IMR-90 (cell line): Measurements from ENCODE around the gene ASPHD2. TPM values are rescaled to one million over a fixed set of nuclear protein-coding genes. Genes with fewer than 3 reads are reported as not detected.

Source experiments
- ATAC-seq: fragments of 200-7000 bp; cut with Tn5 transposase; 2 replicates; pipeline ENCODE4 v1.9.1; 2020; ENCODE audit warnings: low read depth, mild to moderate bottlenecking, moderate library complexity
- BruUV-seq: library from RNA; stranded (reverse); fragments of 400-500 nt; replicated peaks from 2 replicates; lab custom pipeline; 2021; lab: Mats Ljungman, UMichigan
- CTCF ChIA-PET: fragments of 300-600 bp; formaldehyde crosslinking; extraction: SDS; loops from one replicate; lab custom pipeline; 2021; ENCODE audit warnings: antibody characterized with exemption; lab: Yijun Ruan, JAX
- POLR2A ChIA-PET: fragments of 300-600 bp; sonication (Branson Sonifier 250); formaldehyde crosslinking; loops from one replicate; lab custom pipeline; 2022; ENCODE audit warnings: antibody characterized with exemption; ENCODE audit not compliant: unreplicated experiment; lab: Charles Lee
- DNase-seq: peaks from one replicate; pipeline ENCODE4 v3.0.0; 2013
- H2AFZ ChIP-seq: replicated peaks from 2 replicates; pipeline ENCODE3; 2013; ENCODE audit warnings: low read length, mild to moderate bottlenecking; ENCODE audit not compliant: poor library complexity
- H2AK5ac ChIP-seq: 2 replicates; pipeline ENCODE4 v1.6.1; 2013; ENCODE audit warnings: low read depth, low read length, inconsistent platforms
- H2AK9ac ChIP-seq: replicated peaks from 2 replicates; pipeline ENCODE3; 2013; ENCODE audit warnings: mild to moderate bottlenecking, low read depth, low read length, moderate library complexity; ENCODE audit not compliant: poor library complexity
- H2BK120ac ChIP-seq: 2 replicates; pipeline ENCODE4 v1.6.1; 2013; ENCODE audit warnings: low read depth, low read length, inconsistent platforms
- H2BK15ac ChIP-seq: 3 replicates; pipeline ENCODE4 v1.6.1; 2013; ENCODE audit warnings: low read depth, low read length, inconsistent platforms
- H2BK20ac ChIP-seq: 2 replicates; pipeline ENCODE4 v1.6.1; 2013; ENCODE audit warnings: low read depth, mild to moderate bottlenecking, inconsistent platforms, low read length, moderate library complexity
- H2BK5ac ChIP-seq: 2 replicates; pipeline ENCODE4 v1.6.1; 2013; ENCODE audit warnings: mild to moderate bottlenecking, low read depth, low read length, inconsistent platforms; ENCODE audit not compliant: poor library complexity, severe bottlenecking
- H3K14ac ChIP-seq: replicated peaks from 2 replicates; pipeline ENCODE4 v1.6.1; 2013; ENCODE audit warnings: low read depth, low read length, inconsistent platforms
- H3K18ac ChIP-seq: 2 replicates; pipeline ENCODE4 v1.6.1; 2013; ENCODE audit warnings: low read depth, low read length, control low read depth
- H3K23ac ChIP-seq: 2 replicates; pipeline ENCODE4 v1.6.1; 2013; ENCODE audit warnings: low read depth, low read length, inconsistent platforms
- H3K27ac ChIP-seq: 2 replicates; pipeline ENCODE4 v1.5.1; 2013; ENCODE audit warnings: mild to moderate bottlenecking, control low read depth, low read length; ENCODE audit not compliant: insufficient read depth
- H3K27me3 ChIP-seq: 2 replicates; pipeline ENCODE4 v1.6.1; 2013; ENCODE audit warnings: low read length; ENCODE audit not compliant: control insufficient read depth, insufficient read depth
- H3K36me3 ChIP-seq: 2 replicates; pipeline ENCODE4 v1.6.1; 2013; ENCODE audit warnings: low read length, mixed read lengths; ENCODE audit not compliant: control insufficient read depth, insufficient read depth
- H3K4ac ChIP-seq: 2 replicates; pipeline ENCODE4 v1.6.1; 2013; ENCODE audit warnings: low read depth, low read length, inconsistent platforms
- H3K4me1 ChIP-seq: 2 replicates; pipeline ENCODE4 v1.6.1; 2013; ENCODE audit warnings: low read length, mixed read lengths; ENCODE audit not compliant: control insufficient read depth, insufficient read depth
- H3K4me2 ChIP-seq: 2 replicates; pipeline ENCODE4 v1.6.1; 2013; ENCODE audit warnings: low read depth, mild to moderate bottlenecking, control low read depth, low read length, moderate library complexity
- H3K4me3 ChIP-seq: 2 replicates; pipeline ENCODE4 v1.5.1; 2013; ENCODE audit warnings: low read depth, mild to moderate bottlenecking, control low read depth, low read length, moderate library complexity; ENCODE audit not compliant: insufficient read depth
- H3K56ac ChIP-seq: 2 replicates; pipeline ENCODE4 v1.6.1; 2013; ENCODE audit warnings: low read length, inconsistent platforms; ENCODE audit not compliant: insufficient read depth; ENCODE audit errors: extremely low read depth
- H3K79me1 ChIP-seq, 2 experiments: 2 replicates each; pipeline ENCODE4 v1.6.1; 2013; ENCODE audit warnings: low read length in 2 of 2, inconsistent platforms in 1 of 2, low read depth in 1 of 2
- H3K9ac ChIP-seq: 2 replicates; pipeline ENCODE4 v1.6.1; 2013; ENCODE audit warnings: low read depth, low read length, control low read depth
- H3K9me1 ChIP-seq: 2 replicates; pipeline ENCODE4 v1.6.1; 2013; ENCODE audit warnings: low read length, inconsistent platforms; ENCODE audit not compliant: insufficient read depth
- H3K9me3 ChIP-seq: 2 replicates; pipeline ENCODE4 v1.6.1; 2013; ENCODE audit warnings: low read length; ENCODE audit not compliant: control insufficient read depth, insufficient read depth
- H4K20me1 ChIP-seq: 2 replicates; pipeline ENCODE4 v1.6.1; 2013; ENCODE audit warnings: low read length, inconsistent platforms; ENCODE audit not compliant: insufficient read depth
- H4K5ac ChIP-seq: 2 replicates; pipeline ENCODE4 v1.6.1; 2013; ENCODE audit warnings: mild to moderate bottlenecking, low read depth, low read length, control low read depth
- H4K8ac ChIP-seq, 2 experiments: 2 replicates each; pipeline ENCODE4 v1.6.1; 2013; ENCODE audit warnings: low read depth in 2 of 2, low read length in 2 of 2, control low read depth in 1 of 2, inconsistent platforms in 1 of 2
- H4K91ac ChIP-seq: 2 replicates; pipeline ENCODE4 v1.6.1; 2013; ENCODE audit warnings: low read depth, low read length, inconsistent platforms; ENCODE audit not compliant: insufficient read depth
- BHLHE40 ChIP-seq: fragments of 150-350 bp; IDR thresholded peaks from 2 replicates; pipeline ENCODE4 v1.6.1; 2016; ENCODE audit warnings: mild to moderate bottlenecking, low read depth, low read length
- CEBPB ChIP-seq: IDR thresholded peaks from 2 replicates; pipeline ENCODE4 v1.6.1; 2012; ENCODE audit warnings: low read depth, low read length, improper control_type of control experiment
- CHD1 ChIP-seq: IDR thresholded peaks from 2 replicates; pipeline ENCODE4 v1.6.1; 2012; ENCODE audit warnings: low read depth, low read length, improper control_type of control experiment
- POLR2A ChIP-seq: IDR thresholded peaks from 2 replicates; pipeline ENCODE4 v1.6.1; 2012; ENCODE audit warnings: mild to moderate bottlenecking, low read depth, low read length
- RAD21 ChIP-seq: IDR thresholded peaks from 2 replicates; pipeline ENCODE4 v1.6.1; 2012; ENCODE audit warnings: low read length, improper control_type of control experiment
- RCOR1 ChIP-seq: IDR thresholded peaks from 2 replicates; pipeline ENCODE4 v1.6.1; 2012; ENCODE audit warnings: mild to moderate bottlenecking, low read length, improper control_type of control experiment; ENCODE audit not compliant: insufficient replicate concordance
- WGBS, 2 experiments: methylation state at CpG; one replicate each; pipeline versions ENCODE4 v1.1.5 to v1.1.7; 2013; ENCODE audit warnings: missing lambda C conversion rate in 2 of 2; ENCODE audit not compliant: insufficient read length in 1 of 2; ENCODE audit errors: extremely low coverage in 2 of 2; 5-methylcytosine and 5-hydroxymethylcytosine counted together
- dilution Hi-C: fragments of 300-500 bp; cut with HindIII; formaldehyde crosslinking; loops from one replicate; pipeline ENCODE4 v1.14.3; 2018; ENCODE audit warnings: low sequenced_read_pairs; ENCODE audit not compliant: unreplicated experiment
- in situ Hi-C: fragments of 300-500 bp; cut with MboI; formaldehyde crosslinking; loops from 3 replicates; pipeline ENCODE4 v1.14.3; 2019; ENCODE audit warnings: low sequenced_read_pairs, inconsistent platforms, mixed read lengths
- intact Hi-C: fragments of 100-400 bp; cut with micrococcal nuclease; formaldehyde crosslinking; loops from 2 replicates; pipeline ENCODE4 v1.10.0; 2022
- polyA plus RNA-seq, 3 experiments: library from polyadenylated mRNA; depleted of rRNA; stranded (reverse); fragments of >200 nt; gene quantifications; 2 replicates each; pipeline ENCODE4 v1.2.3, GENCODE V29; 2012; ENCODE audit warnings: low replicate concordance in 1 of 3
- total RNA-seq: library from RNA; depleted of rRNA; stranded (reverse); fragments of >200 nt; gene quantifications from 2 replicates; pipeline ENCODE4 v1.2.3, GENCODE V29; 2012
- TF ChIP-seq, protein P1 (sequence below): conservative IDR thresholded peaks from 2 replicates; pipeline ENCODE4 v1.5.1; 2012; ENCODE audit warnings: mild to moderate bottlenecking, low read depth, low read length, improper control_type of control experiment

ASPHD2 gene
- total and polyA plus RNA-seq, 2 of the 4 experiments (the other 2 are of a cell fraction) = 1.3 to 1.4 TPM

DNA sequence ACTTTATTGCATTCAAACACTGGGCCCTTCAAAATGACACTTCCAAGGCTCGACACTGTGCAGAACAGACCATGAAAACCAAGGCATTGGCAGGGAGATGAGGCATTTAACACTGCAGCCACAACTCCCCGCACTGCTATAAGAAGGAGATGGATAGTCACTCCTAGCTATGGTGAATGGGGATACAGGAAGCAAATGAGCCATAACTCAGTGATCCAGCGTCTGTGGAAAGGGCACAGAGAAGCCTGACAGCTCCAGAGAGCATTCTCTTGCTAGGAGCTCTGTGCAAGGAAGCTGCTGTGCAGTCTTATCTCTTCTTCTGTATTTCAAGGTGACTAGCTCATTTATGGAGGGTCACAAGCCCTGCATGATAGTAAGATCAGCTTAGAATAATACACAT lies 33.6 kb downstream of the ASPHD2 start:
- Histone ChIP-seq H3K27ac (no peak overlapping the region), H3K36me3 (peaks cover 52% of the 10 kb centered on the region), H3K4me1 (no peaks in the 10 kb centered on the region), H2AFZ (no peak overlapping the region), H2BK120ac (no peak overlapping the region), H3K14ac (no peak overlapping the region), H3K23ac (no peak overlapping the region), H3K4me3 (no peak overlapping the region), H2AK5ac (no peak overlapping the region), H3K9ac (no peak overlapping the region), H3K4me2 (no peak overlapping the region), H3K9me3 (no peaks in the 10 kb centered on the region), H4K8ac (no peak overlapping the region), H2BK20ac (no peak overlapping the region), H2BK5ac (no peak overlapping the region), H4K20me1 (0 out of 2 replicates have a peak, but pooled peaks cover 6% of the 10 kb centered on the region), H3K27me3 (no peaks in the 10 kb centered on the region), H3K56ac (no peak overlapping the region), H3K9me1 (no peaks in the 10 kb centered on the region; the same call in 1 of the 2 replicates), H4K5ac (no peak overlapping the region), H3K18ac (no peak overlapping the region), H3K4ac (no peak overlapping the region), H2BK15ac (no peak overlapping the region), H3K79me1 (peaks cover 3 to 11% of the 10 kb centered on the region in 2 experiments; a peak in 3 of 4 replicates), H2AK9ac (no peak overlapping the region), H4K91ac (no peak overlapping the region)
- in situ Hi-C loops = loop anchor here (5.0 kb wide), 1 partner anchor 60 kb away; no protein-coding TSS in a partner anchor
- ChIA-PET POLR2A (no interaction called here), CTCF (interaction anchor here (1.1 to 1.2 kb wide), 2 partner anchors 11 to 95 kb away, joined by 3 to 4 read pairs; no protein-coding TSS in a partner anchor)
- ATAC-seq = no peak
- no TSS peak for BruUV-seq
- 67% methylated on average over 1 of the region's 3 CpGs; no CpG with 5 or more reads in 1 of the 2 experiments for WGBS, 2 experiments
- no peak for DNase-seq
- no peak for TF ChIP-seq CEBPB
- no peak for TF ChIP-seq BHLHE40
- TF ChIP-seq CHD1 = no peak
- no peak for TF ChIP-seq POLR2A
- TF ChIP-seq, protein P1, sequence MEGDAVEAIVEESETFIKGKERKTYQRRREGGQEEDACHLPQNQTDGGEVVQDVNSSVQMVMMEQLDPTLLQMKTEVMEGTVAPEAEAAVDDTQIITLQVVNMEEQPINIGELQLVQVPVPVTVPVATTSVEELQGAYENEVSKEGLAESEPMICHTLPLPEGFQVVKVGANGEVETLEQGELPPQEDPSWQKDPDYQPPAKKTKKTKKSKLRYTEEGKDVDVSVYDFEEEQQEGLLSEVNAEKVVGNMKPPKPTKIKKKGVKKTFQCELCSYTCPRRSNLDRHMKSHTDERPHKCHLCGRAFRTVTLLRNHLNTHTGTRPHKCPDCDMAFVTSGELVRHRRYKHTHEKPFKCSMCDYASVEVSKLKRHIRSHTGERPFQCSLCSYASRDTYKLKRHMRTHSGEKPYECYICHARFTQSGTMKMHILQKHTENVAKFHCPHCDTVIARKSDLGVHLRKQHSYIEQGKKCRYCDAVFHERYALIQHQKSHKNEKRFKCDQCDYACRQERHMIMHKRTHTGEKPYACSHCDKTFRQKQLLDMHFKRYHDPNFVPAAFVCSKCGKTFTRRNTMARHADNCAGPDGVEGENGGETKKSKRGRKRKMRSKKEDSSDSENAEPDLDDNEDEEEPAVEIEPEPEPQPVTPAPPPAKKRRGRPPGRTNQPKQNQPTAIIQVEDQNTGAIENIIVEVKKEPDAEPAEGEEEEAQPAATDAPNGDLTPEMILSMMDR = no peak
- no peak for TF ChIP-seq RCOR1
- TF ChIP-seq RAD21 = no peak
- dilution Hi-C loops = no loop called here
- intact Hi-C loops = no loop called here
